PFSK-1 (cell line): ENCODE measurements around the gene SRSF12.

ENCODE experiments used
- FOXP2 ChIP-seq: optimal IDR thresholded peaks from 2 replicates; pipeline ENCODE3; 2011; ENCODE audit warnings: borderline replicate concordance, control low read depth, inconsistent platforms; ENCODE audit not compliant: insufficient read depth; ENCODE audit errors: extremely low read length, extremely low read depth
- POLR2AphosphoS5 ChIP-seq: IDR thresholded peaks from 2 replicates; pipeline ENCODE4 v1.6.1; 2012; ENCODE audit warnings: low read depth, mild to moderate bottlenecking, control low read depth, low read length, moderate library complexity
- SIN3A ChIP-seq: IDR thresholded peaks from 2 replicates; pipeline ENCODE4 v1.6.1; 2012; ENCODE audit warnings: mild to moderate bottlenecking, low read length, moderate library complexity, borderline replicate concordance; ENCODE audit not compliant: insufficient read depth
- TAF1 ChIP-seq: IDR thresholded peaks from 2 replicates; pipeline ENCODE4 v1.6.1; 2012; ENCODE audit warnings: low read length, control low read depth, borderline replicate concordance; ENCODE audit not compliant: insufficient read depth
- TF ChIP-seq, protein P1 (sequence below), 2 experiments: IDR thresholded peaks; 2 replicates each; pipeline versions ENCODE4 v1.6.1 to v1.8.0; 2011 to 2012; ENCODE audit warnings: low read depth in 2 of 2, low read length in 2 of 2, control low read depth in 1 of 2, inconsistent platforms in 1 of 2, mild to moderate bottlenecking in 1 of 2, moderate library complexity in 1 of 2; ENCODE audit not compliant: insufficient read depth in 1 of 2

SRSF12 gene

DNA sequence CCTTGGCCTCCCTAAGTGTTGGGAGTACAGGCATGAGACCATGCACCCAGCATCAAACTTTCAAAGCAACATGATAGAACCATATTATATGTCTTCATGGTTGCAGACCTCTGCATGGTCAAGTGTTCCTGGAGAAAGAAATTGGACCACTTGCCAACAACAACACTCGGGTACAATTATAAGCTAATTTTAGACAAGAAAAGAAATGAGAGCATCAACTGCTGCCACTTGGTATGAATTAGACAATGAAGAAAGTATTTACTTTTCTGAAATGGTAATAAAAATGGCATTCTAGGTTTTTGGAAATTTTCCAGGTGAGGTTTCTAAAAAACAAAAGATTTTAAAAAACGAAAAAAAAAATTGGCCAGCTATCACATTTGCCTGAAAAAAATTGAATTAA lies 20.3 kb upstream of the SRSF12 start:
- no peak for TF ChIP-seq SIN3A
- no peak for TF ChIP-seq FOXP2
- no peak for TF ChIP-seq TAF1
- TF ChIP-seq, protein P1, sequence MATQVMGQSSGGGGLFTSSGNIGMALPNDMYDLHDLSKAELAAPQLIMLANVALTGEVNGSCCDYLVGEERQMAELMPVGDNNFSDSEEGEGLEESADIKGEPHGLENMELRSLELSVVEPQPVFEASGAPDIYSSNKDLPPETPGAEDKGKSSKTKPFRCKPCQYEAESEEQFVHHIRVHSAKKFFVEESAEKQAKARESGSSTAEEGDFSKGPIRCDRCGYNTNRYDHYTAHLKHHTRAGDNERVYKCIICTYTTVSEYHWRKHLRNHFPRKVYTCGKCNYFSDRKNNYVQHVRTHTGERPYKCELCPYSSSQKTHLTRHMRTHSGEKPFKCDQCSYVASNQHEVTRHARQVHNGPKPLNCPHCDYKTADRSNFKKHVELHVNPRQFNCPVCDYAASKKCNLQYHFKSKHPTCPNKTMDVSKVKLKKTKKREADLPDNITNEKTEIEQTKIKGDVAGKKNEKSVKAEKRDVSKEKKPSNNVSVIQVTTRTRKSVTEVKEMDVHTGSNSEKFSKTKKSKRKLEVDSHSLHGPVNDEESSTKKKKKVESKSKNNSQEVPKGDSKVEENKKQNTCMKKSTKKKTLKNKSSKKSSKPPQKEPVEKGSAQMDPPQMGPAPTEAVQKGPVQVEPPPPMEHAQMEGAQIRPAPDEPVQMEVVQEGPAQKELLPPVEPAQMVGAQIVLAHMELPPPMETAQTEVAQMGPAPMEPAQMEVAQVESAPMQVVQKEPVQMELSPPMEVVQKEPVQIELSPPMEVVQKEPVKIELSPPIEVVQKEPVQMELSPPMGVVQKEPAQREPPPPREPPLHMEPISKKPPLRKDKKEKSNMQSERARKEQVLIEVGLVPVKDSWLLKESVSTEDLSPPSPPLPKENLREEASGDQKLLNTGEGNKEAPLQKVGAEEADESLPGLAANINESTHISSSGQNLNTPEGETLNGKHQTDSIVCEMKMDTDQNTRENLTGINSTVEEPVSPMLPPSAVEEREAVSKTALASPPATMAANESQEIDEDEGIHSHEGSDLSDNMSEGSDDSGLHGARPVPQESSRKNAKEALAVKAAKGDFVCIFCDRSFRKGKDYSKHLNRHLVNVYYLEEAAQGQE (IDR thresholded peaks at IDR 0.05; ENCODE audit: insufficient read depth in 1 of 2, low read depth in 2 of 2, low read length in 2 of 2) = no peak
- no peak for TF ChIP-seq POLR2AphosphoS5

DNA sequence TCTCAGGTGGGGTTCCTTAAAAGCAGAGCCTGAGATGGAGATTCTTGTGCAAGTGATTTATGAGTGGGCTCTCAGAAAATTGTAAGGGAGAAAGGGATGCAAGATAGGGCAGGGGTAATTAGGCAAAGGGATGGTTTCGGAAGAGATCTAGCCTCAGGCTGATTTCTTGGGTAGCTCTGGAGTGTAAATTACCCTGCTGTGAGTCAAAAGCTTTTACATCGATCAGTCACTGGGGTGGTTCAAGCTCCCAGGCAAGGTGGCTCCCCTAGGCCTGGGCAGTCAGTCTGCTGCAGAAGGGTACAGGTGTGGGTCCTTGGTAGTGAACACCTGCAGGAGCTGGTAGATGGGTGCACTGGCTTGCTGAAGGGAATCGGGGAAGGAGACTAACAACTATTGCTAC lies 16.9 kb upstream of the SRSF12 start:
- TF ChIP-seq, protein P1 (IDR thresholded peaks at IDR 0.05; ENCODE audit: insufficient read depth in 1 of 2, low read depth in 2 of 2, low read length in 2 of 2) = no peak
- TF ChIP-seq SIN3A (no peak), FOXP2 (no peak), TAF1 (no peak), POLR2AphosphoS5 (no peak)

DNA sequence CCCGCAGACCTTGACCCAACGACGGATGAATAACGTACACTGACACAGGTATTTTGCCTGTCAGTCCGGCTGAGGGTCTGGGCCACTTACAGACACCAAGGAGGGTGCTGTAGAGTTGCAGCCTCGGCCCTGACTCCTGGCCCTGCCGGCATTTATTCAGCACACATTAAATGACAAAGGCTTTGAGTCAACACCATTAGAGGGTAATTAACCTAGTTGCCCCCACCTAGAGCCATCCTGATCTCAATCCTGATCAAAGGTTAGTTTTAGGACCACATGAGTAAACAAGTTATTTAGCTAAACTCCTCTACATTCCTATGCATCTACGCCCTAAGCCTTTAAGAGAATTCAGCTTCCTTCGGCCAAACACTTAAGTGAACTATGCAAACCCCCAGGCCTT lies 16.1 kb upstream of the SRSF12 start:
- TF ChIP-seq, protein P1 (IDR thresholded peaks at IDR 0.05; ENCODE audit: insufficient read depth in 1 of 2, low read depth in 2 of 2, low read length in 2 of 2) = no peak
- TF ChIP-seq FOXP2 (no peak), POLR2AphosphoS5 (no peak), TAF1 (no peak), SIN3A (no peak)

DNA sequence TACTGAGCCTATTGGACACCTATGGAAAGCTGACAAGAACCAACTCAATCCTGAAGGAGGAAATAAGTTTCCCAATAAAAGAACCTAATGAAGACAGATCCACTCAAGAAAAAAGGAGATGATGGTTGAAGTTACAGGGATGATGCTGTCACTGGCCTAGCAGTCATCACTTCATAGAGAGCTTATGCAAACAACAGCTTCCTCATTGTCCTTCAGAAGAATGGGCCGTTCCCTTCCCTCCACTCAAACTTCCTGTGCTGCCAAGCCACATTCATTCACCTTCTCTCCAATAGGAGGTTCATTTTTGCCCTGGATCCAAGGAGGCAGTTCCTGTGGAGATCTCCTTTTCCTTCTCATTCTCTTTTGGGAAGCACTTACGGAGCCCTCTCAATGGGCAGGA lies 14.2 kb upstream of the SRSF12 start:
- TF ChIP-seq SIN3A = no peak
- no peak for TF ChIP-seq POLR2AphosphoS5
- no peak for TF ChIP-seq TAF1
- TF ChIP-seq, protein P1 (IDR thresholded peaks at IDR 0.05; ENCODE audit: insufficient read depth in 1 of 2, low read depth in 2 of 2, low read length in 2 of 2) = no peak
- TF ChIP-seq FOXP2 = no peak

DNA sequence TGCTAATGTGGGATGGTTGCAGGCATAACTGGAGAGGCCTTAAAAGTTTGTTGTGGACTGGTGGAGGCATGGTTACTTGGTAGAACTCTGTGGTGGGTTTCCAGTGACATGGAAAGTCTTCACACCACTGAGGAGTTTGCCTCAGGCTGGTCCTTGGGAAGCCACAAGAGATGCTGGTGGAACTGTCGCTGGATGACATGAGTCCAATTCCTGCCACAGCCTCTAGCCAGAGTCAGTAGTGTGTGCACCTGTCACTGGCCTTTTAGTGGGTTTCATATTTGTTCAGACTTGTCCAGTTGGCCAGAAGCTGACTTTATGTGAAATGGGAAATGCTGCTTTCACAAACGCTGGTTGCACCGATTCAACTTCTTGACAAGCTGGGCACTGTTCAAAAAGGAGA lies 13.7 kb upstream of the SRSF12 start:
- TF ChIP-seq SIN3A = no peak
- no peak for TF ChIP-seq TAF1
- TF ChIP-seq, protein P1 (IDR thresholded peaks at IDR 0.05; ENCODE audit: insufficient read depth in 1 of 2, low read depth in 2 of 2, low read length in 2 of 2) = no peak
- TF ChIP-seq FOXP2 = no peak
- no peak for TF ChIP-seq POLR2AphosphoS5
